Colonic mucosa (tissue), 4 donors: Measurements from ENCODE around the gene TBC1D7. TPM values are rescaled to one million over a fixed set of nuclear protein-coding genes. Genes with fewer than 3 reads are reported as not detected.
"Not testable (repeated sequence)": the region's sequence is repeated elsewhere in the genome, so short reads cannot be mapped to it uniquely, and the experiment has no call there.

Experiments used
- DNase-seq: peaks from one replicate; pipeline ENCODE4 v3.0.0-alpha.2; 2020
- H3K27ac ChIP-seq: fragments of 200-600 bp; one replicate; pipeline ENCODE4 v1.8.0; 2021
- H3K27me3 ChIP-seq: fragments of 200-600 bp; one replicate; pipeline ENCODE4 v1.8.0; 2021
- H3K36me3 ChIP-seq: fragments of 200-600 bp; one replicate; pipeline ENCODE4 v1.8.0; 2021
- H3K4me1 ChIP-seq: fragments of 200-600 bp; one replicate; pipeline ENCODE4 v1.8.0; 2021; ENCODE audit warnings: mild to moderate bottlenecking
- H3K4me3 ChIP-seq: fragments of 200-600 bp; one replicate; pipeline ENCODE4 v1.8.0; 2021
- H3K9ac ChIP-seq, 2 donors: one replicate each; pipeline ENCODE4 v1.7.0; 2013; ENCODE audit warnings: control low read depth in 2 of 2, low read depth in 2 of 2, low read length in 2 of 2
- H3K9me3 ChIP-seq: fragments of 200-600 bp; one replicate; pipeline ENCODE4 v1.8.0; 2021
- intact Hi-C: fragments of 100-400 bp; cut with DNase I; formaldehyde crosslinking; loops from one replicate; pipeline ENCODE4 v1.14.1; 2022
- total RNA-seq, 2 donors: library from RNA; stranded (reverse); fragmentation: NEBNext Ultra II Directional in 1 of 2; extraction: Animal tissue kit (Norgen Biotek cat#: 25700) in 1 of 2; gene quantifications; one replicate each; pipeline ENCODE4 v1.2.1, GENCODE V29; 2021
- TF ChIP-seq, protein P1 (sequence below): fragments of 200-600 bp; IDR thresholded peaks from one replicate; pipeline ENCODE4 v1.8.0; 2022; ENCODE audit warnings: antibody characterized with exemption, mild to moderate bottlenecking
- donor health status: healthy.
- donor health status: DM: no; HTN: no; CAD: no.
- donor health status: DM: no; HTN: no; CAD: no.

Gene TBC1D7
- total RNA-seq, 2 donors from 2014 or later = 21.4 to 23.3 TPM

- peak overlapping the region; percentile 89 to 96 for H3K9ac ChIP-seq
- intact Hi-C loops = no loop called here
- no peaks in the 10 kb centered on the region for H3K36me3 ChIP-seq
- peak overlapping the region; percentile 67 for H3K4me3 ChIP-seq
- H3K27ac ChIP-seq = peak overlapping the region; percentile 91
- H3K27me3 ChIP-seq = no peaks in the 10 kb centered on the region
- no peaks in the 10 kb centered on the region for H3K4me1 ChIP-seq
- TF ChIP-seq, protein P1, sequence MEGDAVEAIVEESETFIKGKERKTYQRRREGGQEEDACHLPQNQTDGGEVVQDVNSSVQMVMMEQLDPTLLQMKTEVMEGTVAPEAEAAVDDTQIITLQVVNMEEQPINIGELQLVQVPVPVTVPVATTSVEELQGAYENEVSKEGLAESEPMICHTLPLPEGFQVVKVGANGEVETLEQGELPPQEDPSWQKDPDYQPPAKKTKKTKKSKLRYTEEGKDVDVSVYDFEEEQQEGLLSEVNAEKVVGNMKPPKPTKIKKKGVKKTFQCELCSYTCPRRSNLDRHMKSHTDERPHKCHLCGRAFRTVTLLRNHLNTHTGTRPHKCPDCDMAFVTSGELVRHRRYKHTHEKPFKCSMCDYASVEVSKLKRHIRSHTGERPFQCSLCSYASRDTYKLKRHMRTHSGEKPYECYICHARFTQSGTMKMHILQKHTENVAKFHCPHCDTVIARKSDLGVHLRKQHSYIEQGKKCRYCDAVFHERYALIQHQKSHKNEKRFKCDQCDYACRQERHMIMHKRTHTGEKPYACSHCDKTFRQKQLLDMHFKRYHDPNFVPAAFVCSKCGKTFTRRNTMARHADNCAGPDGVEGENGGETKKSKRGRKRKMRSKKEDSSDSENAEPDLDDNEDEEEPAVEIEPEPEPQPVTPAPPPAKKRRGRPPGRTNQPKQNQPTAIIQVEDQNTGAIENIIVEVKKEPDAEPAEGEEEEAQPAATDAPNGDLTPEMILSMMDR = no peak
- no peak for DNase-seq
- H3K9me3 ChIP-seq = no peaks in the 10 kb centered on the region
These were observed 492 bp upstream of the TBC1D7 start for GRCh38 chr6:13328875-13329183.

DNA sequence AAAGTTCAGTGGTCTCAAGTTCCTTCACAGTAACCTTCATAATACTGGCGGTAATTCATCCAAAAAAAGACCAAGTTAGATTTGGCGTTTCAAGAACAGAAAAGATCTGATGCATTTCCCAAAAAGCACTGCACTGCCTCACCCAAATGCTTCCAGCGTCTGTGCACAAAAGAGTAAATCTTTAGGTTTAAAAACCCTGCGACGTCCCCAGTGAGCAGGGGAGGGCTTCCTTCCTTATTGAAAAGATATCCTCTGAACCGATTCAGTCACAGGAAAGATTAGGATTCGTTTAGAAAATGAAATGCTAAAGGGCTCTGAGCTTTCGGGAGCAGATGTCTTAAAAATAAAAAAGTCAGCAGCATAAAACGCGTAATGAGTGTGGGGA, 654 bp downstream of the TBC1D7 start:
- DNase-seq = no peak
- intact Hi-C loops = no loop called here
- Histone ChIP-seq H3K4me1 (no peaks in the 10 kb centered on the region), H3K36me3 (no peaks in the 10 kb centered on the region), H3K9ac (peak overlapping the region; percentile 89 to 96), H3K9me3 (no peaks in the 10 kb centered on the region), H3K27ac (peak overlapping the region; percentile 91), H3K4me3 (peak overlapping the region; percentile 67), H3K27me3 (no peaks in the 10 kb centered on the region)
- TF ChIP-seq, protein P1 = no peak

GRCh38 chr6:13326031-13326586, 2.2 kb downstream of the TBC1D7 start:
- H3K27me3 ChIP-seq, H3K9ac ChIP-seq, H3K4me3 ChIP-seq, H3K36me3 ChIP-seq, H3K9me3 ChIP-seq, H3K27ac ChIP-seq, intact Hi-C loops, H3K4me1 ChIP-seq, DNase-seq: not testable (repeated sequence)

GRCh38 chr6:13319891-13320564, 8.3 kb downstream of the TBC1D7 start:
- H3K9ac ChIP-seq = no peak overlapping the region
- no peak overlapping the region for H3K27ac ChIP-seq
- H3K9me3 ChIP-seq = no peaks in the 10 kb centered on the region
- intact Hi-C loops = no loop called here
- no peak overlapping the region for H3K4me3 ChIP-seq
- no peaks in the 10 kb centered on the region for H3K36me3 ChIP-seq
- TF ChIP-seq, protein P1 = no peak
- H3K27me3 ChIP-seq = no peaks in the 10 kb centered on the region
- DNase-seq = no peak
- H3K4me1 ChIP-seq = no peaks in the 10 kb centered on the region

- TF ChIP-seq, protein P1 = no peak
- intact Hi-C loops = no loop called here
- Histone ChIP-seq H3K4me1 (no peaks in the 10 kb centered on the region), H3K4me3 (no peak overlapping the region), H3K27ac (no peak overlapping the region), H3K27me3 (no peaks in the 10 kb centered on the region), H3K9me3 (no peaks in the 10 kb centered on the region), H3K9ac (no peak overlapping the region), H3K36me3 (no peaks in the 10 kb centered on the region)
- DNase-seq = no peak
These were observed 9.5 kb downstream of the TBC1D7 start for GRCh38 chr6:13318821-13319220.

DNA sequence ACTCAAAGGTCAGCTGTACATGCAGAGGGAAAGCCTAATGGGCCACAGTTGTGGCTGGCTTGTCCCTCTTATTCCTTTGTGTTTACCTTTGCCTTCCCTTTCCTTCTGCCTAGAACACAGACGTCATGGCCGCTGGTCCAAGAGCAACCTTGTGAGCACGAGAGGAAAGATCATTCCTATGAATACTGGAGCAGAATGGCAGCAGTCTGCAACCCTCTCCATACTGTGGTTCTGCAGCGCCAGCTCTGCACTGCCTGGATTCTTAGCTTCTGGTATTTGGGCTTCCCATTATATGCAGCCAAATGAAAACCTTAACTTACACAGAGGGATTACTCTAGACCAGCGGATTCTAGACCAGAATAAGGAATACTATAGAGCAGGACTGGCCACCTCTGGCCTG, 12.4 kb downstream of the TBC1D7 start:
- Histone ChIP-seq H3K4me1 (no peaks in the 10 kb centered on the region), H3K9ac (no peak overlapping the region), H3K4me3 (no peak overlapping the region), H3K9me3 (no peaks in the 10 kb centered on the region), H3K27ac (no peak overlapping the region), H3K36me3 (no peaks in the 10 kb centered on the region), H3K27me3 (no peaks in the 10 kb centered on the region)
- no peak for DNase-seq
- intact Hi-C loops = no loop called here
- TF ChIP-seq, protein P1 = no peak
